Measurements from ENCODE around the gene SLX1B.
"Not testable (repeated sequence)": the region's sequence is repeated elsewhere in the genome, so short reads cannot be mapped to it uniquely, and the experiment has no call there.

The SLX1B gene

DNA sequence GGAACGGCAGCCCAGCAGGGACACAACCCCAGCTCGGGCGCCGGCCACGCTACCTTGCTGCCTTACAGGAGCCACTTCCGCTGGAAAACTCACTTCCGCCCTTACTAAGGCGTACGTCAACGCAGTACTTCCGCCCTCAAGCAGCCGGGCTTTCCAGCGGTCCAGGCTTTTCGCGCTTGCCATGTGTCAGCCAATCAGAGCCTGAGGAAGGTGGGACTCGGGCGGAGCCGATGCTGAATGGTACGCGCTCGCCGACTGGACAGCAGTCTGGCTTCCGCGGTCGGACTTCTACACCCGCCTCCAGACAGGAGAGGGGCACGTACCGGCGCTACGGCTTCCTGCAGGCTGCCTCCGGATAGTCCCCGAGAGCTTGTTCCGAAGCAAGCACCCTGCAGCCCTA is at the start of gene SLX1B, which contains the start of gene BOLA2:
Gene SLX1B, plus strand, starts transcription at position 265 of the 400 bp plus-strand sequence.
Gene BOLA2, minus strand, starts transcription at position 83 of the 400 bp plus-strand sequence. CDS start 98 bp downstream, outside the sequence.
- DNase-seq = not testable (repeated sequence)

DNA sequence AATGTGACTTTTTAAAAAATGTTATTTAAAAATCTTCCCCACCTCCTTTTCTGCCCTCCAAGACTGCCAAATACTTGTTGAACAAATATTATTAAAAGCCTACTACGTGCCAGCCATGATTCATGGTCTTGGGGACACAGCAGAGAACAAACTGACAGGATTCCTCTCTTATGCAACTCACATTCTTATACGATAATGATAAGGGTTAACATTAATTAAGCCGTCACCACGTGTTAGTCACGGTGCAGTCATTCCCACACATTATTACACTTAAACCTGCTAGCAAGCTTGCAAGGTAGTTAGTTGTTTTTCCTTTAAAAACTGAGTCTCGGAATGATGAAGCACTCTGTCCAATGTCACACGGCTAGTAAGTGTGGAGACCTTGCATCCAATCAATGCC is 49.1 kb upstream of the SLX1B start:
- DNase-seq = not testable (repeated sequence)

DNA sequence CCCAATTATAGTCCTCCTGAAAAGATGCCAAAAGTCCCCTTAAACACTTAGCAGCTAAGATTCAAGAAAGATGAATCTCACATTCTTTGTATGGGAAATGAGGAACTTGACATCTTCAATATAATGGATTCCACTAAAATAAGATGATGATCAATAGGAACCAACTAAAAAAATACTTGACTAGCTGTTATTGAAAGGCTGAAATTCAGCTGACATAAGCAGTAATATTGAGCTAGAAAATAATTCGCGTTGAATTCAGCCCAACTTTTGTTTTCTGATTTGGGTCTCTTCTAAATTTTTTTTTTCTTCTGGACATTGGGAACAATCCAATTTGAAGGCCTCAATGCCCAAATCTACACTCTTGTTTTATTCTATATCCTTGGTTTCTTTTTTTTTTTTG is 30.7 kb upstream of the SLX1B start:
- not testable (repeated sequence) for DNase-seq

DNA sequence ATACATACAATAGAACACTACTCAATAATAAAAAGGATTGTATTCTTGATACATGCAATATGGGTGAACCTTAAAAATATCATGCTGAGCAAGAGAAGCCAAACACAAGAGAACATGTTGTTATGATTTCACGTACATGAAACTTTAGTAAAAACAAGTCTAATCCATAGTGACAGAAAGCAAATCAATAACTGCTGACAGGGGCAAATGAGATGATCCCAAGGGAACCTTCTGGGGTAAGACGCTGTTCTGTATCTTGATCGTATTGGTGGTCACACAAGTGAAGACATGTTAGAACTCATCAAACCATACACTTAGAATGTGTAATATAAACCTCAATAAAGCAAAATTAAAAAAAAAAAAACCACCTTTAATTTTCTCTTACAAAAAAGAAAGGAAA is 28.9 kb upstream of the SLX1B start:
- not testable (repeated sequence) for DNase-seq

DNA sequence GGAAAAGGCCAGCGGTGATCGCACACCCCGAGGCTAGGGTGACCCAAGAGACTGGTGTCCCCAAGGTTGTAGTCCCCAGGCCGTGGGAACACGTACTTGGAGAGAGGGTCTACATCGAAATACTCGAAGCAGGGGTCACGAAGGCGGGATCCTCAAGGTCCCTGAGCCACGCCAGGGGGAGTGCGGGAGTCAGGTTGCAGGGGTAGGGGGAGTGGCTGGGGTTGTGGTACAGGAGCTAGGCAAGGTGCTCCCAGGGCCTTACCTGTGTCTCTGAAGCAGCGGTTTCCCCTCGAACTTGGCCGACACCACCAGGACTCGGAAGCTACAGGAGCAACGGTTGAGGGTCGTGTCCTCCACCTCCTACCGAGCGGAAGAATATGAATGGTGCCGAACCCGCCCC is 579 bp upstream of the SLX1B start:
- DNase-seq = not testable (repeated sequence)

DNA sequence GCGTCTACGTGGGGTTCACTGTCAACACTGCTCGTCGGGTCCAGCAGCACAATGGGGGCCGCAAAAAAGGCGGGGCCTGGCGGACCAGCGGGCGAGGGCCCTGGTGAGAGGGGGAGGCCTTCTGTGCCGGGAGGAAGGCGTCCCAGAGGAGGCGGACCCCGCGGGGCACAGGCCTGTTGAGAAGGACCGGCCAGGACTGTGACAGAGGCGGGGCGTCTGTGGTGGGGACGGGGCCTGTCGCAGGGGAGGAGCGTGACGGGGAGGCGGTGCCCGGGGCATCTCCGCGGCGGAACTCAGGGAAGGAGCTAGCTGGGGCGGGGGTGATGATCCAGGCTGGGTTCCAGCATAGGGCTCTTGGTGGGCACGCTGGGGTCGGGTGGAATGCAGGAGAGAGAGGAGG is 495 bp downstream of the SLX1B start:
- DNase-seq = not testable (repeated sequence)

DNA sequence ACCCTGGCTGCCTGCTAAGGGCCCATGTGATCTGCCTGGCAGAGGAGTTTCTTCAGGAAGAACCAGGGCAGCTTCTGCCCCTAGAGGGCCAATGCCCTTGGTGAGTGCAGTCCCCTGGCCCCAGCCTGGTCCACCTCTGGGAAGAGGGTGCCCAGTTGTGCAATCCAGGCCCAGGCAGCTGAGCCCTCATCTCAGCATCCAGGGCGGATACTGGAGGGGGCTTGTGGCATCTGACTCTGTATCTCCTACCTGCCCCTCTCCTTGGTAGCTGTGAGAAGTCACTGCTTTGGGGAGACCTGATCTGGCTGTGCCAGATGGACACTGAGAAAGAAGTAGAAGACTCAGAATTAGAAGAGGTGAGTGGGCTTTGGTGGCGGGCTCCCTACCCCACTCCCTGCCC is 3.3 kb downstream of the SLX1B start:
- not testable (repeated sequence) for DNase-seq

DNA sequence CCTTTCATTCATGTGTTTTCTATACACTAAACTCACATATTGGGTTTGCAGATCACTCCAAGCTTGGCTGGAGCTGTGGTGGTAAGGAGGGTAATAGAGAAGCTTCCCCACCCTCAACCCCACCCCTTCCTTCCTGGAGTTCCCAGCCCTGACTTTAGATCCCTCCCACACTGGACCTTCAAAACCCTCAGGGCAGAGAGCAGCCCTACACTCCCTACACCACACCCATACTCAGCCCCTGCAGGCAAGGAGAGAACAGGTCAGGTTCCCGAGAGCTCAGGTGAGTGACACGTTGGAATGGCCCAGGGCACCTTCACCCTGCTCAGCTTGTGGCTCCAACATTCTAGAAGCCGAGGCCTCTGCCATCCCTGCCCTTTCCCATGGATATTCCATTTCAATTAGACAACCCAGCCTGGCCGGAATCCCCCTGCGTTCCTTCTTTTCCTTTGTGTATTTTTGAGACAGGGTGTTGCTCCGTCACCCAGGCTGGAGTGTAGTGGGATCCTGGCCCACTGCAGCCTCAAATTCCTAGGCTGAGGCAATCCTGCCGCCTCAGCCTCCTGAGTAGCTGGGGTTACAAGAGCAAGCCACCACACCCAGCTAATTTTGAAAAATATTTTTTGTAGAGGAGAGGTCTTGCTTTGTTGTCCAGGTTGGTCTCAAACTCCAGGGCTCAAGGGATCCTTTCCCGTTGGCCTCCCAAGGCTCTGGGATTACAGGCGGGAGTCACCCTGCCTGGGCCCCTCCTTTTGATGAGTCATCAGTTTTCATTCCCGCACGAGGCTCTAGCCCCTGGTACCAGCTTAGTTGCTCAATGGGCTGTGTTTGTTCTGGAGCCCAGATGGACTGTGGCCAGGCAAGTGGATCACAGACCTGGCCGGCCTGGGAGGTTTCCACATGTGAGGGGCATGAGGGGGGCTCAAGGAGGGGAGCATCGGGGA is 5.6 kb downstream of the SLX1B start, which contains the start of gene SULT1A4:
Gene SULT1A4, plus strand, starts transcription at position 208 of the 941 bp plus-strand sequence. CDS start 1,473 bp downstream, outside the sequence.
- DNase-seq = not testable (repeated sequence)

DNA sequence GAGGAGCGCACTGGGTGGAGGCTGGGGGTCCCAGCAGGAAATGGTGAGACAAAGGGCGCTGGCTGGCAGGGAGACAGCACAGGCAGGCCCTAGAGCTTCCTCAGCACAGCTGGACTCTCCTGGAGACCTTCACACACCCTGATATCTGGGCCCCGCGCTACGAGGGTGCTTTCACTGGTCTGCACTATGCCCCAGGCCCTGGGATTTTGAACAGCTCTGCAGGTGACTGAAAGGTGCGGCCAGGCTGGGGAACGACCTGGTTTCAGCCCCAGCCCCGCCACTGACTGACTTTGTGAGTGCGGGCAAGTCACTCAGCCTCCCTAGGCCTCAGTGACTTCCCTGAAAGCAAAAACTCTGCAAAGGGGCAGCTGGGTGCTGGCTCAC is 6.3 kb downstream of the SLX1B start:
- not testable (repeated sequence) for DNase-seq

DNA sequence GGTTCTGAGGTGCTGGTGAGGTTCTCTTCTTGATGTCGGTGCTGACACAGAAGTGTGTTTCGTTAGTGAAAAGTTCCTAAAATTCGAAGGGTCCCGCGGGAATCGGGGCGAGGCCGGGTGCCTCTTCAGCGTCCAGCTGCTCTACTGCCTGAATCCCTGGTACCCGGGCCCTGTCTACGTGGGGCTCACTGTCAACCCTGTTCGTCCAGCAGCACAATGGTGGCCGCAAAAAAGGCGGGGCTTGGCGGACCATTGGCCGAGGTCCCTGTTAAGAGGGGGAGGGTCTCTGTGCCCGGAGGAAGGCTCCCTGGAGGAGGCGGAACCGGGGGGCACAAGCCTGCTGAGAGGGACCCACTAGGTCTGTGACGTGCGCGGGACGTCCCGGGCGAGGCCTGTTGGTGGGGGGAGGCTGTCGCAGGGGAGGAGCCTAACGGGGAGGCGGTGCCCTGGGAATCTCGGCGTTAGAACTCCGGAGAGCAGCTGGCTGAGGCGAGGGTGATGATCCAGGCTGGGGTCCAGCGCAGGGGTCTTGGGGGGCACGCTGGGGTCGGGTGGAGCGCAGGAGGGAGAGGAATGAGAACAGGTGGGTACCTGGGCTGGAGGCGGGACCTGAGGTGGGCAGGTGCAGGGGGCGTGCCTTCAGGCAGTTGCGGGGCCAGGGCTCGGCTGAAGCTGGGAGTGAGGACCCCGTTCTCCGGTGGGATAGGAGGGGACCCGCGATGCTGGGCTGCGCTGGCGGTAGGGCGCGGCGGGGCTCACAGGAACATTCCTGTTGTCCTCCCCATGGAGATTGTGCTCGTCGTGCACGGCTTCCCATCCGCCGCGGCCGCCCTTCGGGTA is 11.9 kb downstream of the SLX1B start:
- DNase-seq = not testable (repeated sequence)

DNA sequence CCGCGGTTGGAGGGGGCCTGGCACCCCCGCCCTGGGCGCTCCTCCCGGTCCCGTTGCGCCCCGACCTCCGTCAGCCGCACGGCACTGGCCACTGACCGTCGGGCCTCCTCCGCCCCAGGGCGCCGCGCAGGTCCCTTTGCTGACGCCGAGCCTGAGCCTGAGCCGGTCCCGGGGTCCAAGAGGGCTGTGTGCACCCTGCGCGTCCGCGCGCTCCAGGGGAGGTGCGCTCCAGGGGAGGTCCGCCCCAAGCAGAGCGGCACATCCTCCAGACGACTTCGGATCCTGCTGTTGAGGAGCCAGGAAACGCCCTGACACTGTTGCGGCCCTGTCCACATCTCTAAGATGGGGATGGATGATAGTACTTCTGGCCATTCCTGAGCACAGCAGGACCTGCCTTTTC is 12.6 kb downstream of the SLX1B start:
- not testable (repeated sequence) for DNase-seq

DNA sequence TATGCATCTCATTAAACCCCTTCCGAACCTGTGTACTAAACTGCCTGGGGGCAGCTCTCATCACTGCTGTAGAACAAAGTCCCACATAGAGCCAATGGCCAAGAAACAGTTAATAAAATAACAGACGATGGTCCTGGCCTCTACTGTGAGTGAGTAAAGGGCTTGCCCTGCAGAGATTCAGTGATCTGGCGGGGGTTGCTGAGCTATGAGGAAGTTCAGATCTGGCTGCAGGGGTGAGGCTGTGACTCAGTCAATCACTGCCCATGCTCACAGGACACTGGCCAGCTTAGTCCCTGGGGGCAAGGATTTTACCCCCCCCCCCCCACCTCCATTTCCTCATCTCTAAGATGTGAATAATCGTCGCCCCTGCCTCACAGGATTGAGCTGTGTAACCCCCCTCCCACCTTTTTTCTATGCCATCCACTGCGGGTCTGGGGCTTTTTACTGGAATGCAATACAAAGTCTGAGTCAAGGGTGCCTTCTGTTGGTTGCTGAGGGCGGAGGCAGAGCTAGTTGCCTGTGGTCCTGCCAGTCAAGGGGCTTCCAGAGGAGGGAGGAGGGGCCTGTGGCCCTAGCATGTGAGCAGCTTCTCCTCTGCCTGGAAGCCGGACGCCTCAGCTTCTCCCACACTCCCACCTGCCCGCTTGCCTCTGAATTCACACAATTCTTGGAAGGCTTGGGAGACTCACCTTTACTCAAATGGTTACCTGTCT is 13.5 kb downstream of the SLX1B start:
- not testable (repeated sequence) for DNase-seq

DNA sequence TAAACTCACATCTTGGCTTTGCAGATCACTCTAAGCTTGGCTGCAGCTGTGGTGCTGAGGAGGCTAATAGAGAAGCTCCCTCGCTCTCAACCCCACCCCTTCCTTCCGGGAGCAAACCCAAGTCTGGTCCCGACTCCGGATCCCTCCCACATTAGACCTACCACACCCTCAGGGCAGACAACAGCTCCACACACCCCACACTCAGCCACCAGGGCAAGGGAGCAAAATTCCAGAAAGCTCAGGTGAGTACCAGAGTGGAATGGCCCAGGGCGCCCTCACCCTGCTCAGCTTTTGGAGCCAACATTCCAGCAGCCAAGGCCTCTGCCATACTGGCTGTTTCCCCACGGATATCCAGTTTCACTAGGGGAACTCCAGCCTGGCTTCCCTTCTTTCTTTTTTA is 15.3 kb downstream of the SLX1B start:
- peak; percentile 76 for DNase-seq

DNA sequence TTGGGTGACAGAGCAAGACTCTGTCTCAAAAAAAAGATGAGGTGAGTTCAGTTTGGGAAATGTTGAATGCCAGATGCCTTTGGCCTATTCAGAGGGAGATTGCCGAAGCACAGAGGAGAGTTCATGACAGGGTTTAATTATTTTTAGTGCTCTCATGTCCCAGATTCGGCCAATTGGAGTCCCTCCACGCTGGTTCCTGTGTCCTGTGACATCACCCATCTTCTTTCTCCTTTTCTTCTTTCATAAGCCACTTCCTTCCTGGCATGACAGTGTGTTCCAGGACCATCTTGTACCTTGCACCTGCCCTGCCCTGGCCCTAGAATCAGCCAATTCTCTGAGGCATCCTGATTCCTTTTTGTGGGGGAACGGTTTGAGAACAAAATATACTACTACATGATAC is 17.7 kb downstream of the SLX1B start:
- not testable (repeated sequence) for DNase-seq

DNA sequence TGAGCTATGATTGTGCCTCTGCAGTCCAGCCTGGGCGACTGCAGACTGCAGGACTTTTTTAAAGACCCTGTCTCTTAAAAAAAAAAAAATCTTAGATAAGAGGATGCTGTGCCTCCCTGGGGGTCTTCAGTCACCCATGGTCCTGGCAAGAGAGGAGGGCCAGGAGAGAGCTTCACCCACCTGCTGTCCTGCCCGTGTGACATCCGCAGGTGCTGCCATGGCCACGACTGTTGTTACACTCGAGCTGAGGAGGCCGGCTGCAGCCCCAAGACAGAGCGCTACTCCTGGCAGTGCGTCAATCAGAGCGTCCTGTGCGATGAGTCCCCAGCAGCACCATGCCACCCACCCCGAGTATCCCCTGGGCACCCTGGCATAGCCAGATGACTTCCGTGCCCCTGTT is 27.9 kb downstream of the SLX1B start:
- DNase-seq = not testable (repeated sequence)

DNA sequence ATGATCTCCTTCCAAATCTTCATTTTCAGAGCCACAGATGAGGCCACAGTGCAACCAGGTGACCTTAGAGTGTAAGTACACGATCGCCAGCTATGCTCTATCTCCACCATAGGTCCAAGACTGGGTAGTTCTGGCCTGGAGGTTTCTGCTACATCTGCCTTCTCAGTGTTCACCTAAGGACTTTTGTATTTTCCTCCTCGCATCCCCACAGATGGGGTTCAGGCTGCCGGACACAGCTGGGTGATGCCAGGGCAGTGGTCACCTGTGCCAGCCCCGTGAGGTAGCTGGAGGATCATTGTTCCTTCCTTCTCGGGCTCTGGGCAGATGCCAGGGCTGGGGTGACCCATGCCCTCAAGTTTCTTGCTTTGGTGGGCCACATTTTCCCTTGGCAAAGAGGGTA is 52.0 kb downstream of the SLX1B start, which contains the start of gene NPIPB12:
Gene NPIPB12, minus strand, starts transcription at position 101 of the 400 bp plus-strand sequence.
- not testable (repeated sequence) for DNase-seq

Data from CD4-positive, alpha-beta T cell treated with Interleukin-17A for 1 hour (primary cell).